ENCODE measurements around the gene WDR70.
"Not testable (repeated sequence)": the region's sequence is repeated elsewhere in the genome, so short reads cannot be mapped to it uniquely, and the experiment has no call there.

Gene WDR70

DNA sequence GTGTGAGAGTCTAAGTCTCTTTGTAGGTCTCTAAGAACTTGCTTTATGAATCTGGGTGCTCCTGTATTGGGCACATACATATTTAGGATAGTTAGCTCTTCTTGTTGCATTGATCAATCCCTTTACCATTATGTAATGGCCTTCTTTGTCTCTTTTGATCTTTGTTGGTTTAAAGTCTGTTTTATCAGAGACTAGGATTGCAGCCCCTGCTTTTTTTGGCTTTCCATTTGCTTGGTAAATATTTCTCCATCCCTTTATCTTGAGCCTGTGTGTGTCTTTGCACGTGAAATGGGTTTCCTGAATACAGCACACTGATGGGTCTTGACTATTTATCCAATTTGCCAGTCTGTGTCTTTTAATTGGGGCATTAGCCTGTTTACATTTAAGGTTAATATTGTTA, 275.4 kb downstream of the WDR70 start:
- DNase-seq, result not testable (repeated sequence)

DNA sequence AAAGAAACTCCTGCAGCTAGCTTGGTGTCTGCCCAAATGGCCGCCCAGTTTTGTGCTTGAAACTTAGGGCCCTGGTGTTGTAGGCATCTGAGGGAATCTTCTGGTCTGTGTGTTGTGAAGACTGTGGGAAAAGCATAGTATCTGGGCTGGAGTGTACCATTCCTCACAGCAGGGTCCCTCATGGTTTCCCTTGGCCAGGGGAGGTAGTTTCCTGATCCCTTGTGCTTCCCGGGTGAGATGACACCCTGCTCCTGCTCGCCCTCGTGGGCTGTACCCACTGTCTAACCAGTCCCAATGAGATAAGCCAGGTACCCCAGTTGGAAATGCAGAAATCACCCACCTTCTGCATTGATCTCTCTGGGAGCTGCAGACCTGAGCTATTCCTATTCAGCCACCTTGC, 277.9 kb downstream of the WDR70 start:
- DNase-seq, result no peak

DNA sequence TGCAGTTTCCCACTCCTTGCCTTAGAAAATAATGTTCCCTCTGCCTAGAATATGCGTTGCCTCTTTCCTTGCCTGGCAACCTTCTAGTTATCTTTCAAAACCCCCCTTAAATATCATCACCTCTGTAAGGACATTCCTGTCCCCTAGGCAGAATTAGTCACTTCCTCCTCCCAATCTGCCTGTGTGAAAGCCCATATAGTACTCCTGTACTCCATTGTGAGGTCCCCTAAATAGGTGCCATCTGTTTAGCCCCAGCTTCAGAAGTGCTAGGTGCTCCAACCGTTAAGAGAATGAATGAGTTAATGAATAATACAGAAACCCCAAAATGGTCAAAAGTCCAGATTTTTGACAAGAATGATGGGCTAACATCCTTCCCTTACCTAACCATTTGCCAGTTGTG, 279.3 kb downstream of the WDR70 start:
- no peak for DNase-seq

DNA sequence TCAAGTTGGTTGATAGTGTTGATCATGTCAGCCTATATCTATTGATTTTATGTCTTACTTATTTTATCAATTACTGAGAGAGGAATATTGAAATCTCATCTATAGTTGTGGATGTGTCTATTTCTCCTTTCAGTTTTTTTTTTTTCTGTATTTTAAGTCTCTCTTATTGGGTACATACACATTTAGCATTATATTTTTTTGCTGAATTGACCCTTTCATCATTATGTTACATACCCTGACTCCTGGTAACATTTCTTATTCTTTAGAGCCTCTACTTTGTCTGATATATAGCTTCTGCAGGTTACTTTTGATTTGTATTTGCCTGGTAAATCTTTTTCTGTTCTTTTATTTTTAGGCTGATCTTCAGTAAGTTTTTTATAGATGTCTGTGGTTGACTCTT, 281.2 kb downstream of the WDR70 start:
- no peak for DNase-seq

DNA sequence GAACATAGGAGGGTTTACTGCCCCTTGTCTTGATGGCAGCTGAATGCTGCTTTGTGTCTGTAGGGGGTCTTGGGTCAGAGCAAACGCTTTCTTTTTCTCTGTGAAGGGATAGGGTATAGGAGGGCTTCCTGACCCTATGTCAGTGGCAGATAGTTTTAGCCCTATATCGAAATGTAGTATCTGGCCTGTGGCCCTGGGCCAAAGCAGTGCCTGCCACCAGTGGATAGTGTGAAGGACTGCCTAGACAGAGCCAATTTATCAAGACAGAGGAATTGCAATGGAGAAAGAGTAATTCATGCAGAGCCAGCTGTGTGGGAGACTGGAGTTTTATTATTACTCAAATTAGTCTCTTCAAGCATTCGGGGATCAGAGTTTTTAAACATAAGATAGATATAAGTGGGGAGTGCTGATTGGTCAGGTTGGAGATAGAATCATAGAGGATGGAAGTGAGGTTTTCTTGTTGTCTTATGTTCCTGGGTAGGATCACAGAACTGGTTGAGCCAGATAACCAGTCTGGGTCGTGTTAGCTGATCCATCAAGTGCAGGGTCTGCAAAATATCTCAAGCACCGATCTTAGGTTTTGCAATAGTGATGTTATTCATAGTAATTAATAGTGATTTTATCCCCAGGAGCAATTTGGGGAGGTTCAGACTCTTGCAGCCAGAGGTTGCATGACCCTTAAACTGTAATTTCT, 282.3 kb downstream of the WDR70 start:
- no peak for DNase-seq

DNA sequence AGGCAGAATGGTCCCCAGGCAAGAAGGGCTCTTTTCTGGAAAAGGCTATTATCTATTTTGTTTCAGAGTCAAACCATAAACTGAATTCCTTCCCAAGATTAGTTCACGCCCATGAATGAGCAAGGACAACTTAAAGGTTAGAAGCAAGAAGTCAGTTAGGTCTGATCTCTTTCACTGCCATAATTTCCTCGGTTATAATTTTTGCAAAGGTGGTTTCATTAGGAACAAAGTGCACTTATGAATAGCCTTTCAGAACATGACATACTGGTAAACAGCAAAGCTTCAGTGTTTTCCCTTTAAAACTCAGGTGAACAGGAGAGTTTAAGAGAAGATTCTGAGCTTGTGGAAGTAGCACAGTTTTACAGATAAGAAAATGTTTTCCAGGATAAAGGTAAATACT, 282.8 kb downstream of the WDR70 start:
- no peak for DNase-seq

DNA sequence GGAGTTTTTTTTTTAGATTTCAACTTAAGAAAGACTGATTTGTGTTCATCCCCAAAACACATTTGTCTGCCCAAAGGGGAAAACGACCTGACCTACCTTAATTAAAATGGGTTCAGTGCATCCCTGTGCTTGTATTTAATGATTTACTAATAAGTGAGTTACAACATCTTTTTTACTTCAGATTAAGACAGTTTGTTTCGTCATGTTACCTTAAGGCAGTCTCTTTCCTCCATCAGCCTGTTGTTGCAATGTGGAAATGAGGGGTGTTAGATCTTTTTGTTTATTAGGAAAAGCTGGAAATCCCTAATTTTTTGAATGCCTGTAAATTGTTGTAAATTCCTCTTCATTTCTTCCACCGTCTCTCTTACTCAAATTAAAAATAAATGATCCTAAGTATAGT, 283.2 kb downstream of the WDR70 start:
- no peak for DNase-seq

DNA sequence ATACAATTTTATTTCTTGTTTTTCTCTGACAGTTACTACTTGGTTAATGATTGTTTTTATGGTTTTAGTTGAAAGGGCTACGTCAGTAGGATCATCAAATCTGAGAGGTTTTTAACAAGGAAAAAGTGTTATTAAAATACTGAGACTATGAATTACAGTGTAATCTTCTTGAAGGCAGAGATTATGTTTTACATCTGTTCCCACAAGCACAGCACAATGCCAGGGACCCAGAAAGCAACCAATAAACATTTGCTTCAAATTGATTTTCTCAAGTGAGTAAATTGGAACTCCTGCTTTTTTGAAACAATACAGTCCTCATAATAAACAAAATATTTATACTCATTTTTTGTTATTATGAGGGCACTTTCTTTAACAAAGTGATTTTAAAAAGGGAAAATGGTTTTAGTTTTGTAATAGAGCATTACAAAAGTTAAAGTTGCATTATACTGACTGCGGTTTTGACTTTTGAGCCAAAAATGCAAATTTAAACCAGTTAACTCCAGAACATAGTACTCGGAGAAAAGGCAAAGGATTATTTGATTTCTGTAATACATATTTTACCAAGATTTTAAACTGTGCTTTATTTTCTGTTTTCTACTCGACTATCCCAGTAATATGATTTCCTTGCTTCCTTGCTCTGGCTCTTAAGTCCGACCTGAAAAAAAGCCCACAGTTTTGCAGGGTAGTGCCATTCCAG, 283.8 kb downstream of the WDR70 start:
- DNase-seq, result no peak

DNA sequence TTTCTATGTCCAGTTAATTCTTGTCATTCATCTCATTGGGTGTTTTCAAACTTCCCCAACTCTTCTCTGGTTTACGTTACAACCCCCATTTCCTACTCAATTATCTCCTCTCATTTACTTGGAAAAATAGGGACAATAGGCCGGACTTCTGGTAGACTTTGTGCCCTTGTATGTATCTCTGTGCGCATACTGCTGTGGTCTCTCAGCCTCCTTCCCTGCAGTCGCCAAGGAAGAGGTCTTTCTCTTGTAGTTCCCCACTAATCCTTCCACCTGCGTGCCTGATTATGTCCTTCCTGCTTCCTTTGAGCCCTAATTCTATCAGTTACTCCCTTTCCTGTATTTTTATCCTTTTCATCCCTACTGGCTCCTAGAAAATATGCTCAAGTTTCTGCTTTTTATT, 284.4 kb downstream of the WDR70 start:
- DNase-seq, result no peak

DNA sequence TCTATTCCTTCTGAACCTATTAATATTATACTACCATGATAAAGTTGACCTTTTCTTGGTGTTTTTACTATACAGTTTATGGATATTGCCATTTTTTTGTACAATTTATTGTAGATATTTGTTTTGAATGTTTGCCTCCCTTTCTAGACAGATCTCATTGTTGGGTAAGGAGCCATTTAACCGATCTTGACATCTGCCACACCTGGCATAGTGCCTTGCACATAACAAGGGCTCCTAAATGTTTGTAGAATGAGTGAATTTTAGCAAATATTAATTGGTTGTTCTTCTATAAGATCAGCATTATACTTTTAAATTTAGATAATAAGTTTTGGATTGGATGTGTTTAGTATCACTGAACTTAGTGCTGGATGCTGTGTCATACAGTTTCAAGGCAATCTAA, 285.4 kb downstream of the WDR70 start:
- DNase-seq, result no peak

DNA sequence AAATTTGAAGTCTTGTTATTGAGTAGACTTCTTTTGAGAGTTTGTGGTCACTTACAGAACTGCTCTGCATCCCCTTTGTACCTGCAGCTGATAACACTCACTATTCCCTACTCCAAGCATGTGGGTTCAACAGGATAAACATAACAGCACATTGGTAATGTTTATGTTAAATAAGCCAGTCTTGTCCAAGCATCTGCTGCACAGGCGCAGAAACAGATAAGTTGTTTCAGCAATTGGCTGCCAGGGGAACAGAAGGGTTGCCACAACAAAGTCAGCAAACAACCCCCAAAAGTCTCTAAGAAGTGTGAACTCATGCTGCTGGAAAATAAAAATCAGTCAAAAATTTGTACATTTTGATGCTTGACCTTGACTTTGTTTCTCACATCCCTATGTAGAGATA, 286.2 kb downstream of the WDR70 start:
- DNase-seq, result no peak

DNA sequence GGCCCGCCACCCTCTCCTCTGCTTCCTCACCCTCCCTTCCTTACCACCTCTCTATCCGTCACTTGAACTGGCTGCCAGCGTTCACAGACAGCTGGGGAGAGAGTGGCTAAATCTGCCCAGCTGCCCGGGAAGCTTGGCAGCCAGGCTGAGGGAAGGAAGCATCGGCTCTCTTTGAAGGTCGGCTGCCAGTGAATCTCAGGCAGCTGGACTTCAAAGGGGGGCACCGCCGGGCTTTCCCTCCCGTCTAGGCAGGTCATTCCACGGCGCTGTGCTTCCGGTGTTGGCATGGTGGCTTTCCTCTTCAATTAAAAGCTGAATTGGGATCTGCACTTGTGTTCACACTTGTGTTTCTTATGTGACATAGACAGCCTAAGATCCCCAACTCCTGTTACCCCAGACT, 286.8 kb downstream of the WDR70 start:
- no peak for DNase-seq

DNA sequence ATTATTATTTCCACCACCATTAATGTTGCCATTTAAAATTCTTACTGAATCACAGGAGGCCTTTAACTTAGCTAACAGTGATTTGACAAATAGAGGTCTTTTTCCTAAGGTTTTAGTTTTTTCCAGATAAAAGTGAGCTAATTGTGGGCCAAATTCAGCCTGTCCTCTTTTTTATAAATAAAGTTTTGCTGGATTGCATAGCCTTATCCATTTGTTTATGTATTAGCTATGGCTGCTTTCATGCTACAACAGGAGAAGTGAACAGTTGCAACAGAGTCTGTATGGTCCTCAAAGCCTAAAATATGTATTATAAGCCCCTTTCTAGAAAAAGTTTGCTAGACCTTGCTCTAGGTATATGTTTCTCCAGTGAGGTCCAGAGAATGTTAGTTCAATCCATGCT, 288.3 kb downstream of the WDR70 start:
- DNase-seq, result no peak

DNA sequence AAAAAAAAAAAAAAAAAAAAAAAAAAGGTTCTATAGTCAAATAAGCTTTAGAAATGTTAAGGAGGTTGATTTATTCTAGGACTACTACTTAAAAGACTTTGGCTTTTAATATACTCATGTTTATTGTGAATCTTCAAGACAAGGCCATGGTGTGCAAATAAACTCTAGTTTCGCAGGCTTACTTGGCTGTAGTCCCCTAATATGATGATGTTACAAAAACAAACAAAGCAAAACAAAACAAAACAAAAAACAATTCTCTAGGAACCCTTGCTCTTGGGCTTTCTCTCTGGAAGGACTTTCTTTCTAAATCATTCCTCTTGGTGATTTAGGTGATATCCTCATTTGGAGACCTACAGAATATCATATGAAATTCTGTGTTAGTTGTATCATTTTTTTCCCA, 288.7 kb downstream of the WDR70 start:
- no peak for DNase-seq

DNA sequence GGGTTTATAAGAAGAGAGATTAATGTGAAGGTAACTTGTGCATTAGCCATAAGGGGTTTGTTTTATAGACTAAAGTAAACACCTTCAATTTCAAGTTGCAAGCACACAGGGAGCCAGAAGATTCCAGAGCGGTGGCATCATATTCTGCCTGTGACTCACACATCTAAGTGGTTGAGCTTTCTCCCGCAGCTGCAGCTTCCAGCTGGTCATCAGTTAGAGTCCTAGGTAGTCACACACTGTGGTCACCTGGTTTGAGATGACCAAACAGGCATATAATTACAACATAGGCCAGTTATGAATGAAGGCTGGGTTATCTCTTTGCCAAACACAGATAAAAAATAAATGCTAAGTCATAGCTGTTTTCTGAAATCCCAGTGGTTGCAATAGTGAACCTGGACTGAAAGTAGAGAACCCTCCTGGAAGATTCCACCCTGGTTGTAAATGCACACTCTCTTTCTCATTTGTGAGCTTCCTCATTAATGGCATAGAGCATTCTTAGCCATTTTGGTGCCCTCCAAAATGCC, 289.5 kb downstream of the WDR70 start:
- no peak for DNase-seq

DNA sequence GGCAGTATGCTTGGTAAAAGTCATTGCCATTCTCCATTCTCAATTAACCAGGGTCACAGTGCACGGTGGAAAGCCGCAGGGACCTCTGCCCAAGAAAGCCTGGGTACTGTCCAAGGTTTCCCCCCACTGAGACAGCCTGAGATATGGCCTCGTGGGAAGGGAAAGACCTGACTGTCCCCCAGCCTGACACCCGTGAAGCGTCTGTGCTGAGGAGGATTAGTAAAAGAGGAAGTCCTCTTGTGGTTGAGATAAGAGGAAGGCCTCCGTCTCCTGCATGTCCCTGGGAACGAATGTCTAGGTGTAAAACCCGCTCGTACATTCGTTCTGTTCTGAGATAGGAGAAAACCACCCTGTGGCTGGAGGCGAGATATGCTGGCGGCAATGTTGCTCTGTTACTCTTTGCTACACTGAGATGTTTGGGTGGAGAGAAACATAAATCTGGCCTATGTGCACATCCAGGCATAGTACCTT, 293.0 kb downstream of the WDR70 start:
- peak; percentile 80 for DNase-seq

DNA sequence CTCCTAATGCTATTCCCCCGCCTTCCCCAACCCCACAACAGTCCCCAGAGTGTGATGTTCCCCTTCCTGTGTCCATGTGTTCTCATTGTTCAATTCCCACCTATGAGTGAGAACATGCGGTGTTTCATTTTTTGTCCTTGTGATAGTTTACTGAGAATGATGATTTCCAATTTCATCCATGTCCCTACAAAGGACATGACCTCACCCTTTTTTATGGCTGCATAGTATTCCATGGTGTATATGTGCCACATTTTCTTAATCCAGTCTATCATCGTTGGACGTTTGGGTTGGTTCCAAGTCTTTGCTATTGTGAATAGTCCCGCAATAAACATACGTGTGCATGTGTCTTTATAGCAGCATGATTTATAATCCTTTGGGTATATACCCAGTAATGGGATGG, 295.2 kb downstream of the WDR70 start:
- DNase-seq, result not testable (repeated sequence)

DNA sequence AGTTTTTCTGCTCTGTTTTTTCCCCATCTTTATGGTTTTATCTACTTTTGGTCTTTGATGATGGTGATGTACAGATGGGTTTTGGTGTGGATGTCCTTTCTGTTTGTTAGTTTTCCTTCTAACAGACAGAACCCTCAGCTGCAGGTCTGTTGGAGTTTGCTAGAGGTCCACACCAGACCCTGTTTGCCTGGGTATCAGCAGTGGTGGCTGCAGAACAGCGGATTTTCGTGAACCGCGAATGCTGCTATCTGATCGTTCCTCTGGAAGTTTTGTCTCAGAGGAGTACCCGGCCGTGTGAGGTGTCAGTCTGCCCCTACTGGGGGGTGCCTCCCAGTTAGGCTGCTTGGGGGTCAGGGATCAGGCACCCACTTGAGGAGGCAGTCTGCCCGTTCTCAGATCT, 300.2 kb downstream of the WDR70 start:
- not testable (repeated sequence) for DNase-seq

DNA sequence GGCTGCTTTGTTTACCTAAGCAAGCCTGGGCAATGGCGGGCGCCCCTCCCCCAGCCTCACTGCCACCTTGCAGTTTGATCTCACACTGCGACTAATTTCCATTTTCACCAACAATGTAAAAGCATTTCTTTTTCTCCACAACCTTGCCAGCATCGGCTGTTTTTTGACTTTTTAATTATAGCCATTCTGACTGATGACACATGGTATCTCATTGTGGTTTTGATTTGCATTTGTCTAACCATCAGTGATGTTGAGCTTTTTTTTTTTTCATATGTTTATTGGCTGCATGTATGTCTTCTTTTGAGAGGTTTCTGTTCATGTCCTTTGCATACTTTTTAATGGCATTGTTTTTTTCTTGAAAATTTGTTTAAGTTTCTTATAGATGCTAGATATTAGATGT, 300.8 kb downstream of the WDR70 start:
- not testable (repeated sequence) for DNase-seq

DNA sequence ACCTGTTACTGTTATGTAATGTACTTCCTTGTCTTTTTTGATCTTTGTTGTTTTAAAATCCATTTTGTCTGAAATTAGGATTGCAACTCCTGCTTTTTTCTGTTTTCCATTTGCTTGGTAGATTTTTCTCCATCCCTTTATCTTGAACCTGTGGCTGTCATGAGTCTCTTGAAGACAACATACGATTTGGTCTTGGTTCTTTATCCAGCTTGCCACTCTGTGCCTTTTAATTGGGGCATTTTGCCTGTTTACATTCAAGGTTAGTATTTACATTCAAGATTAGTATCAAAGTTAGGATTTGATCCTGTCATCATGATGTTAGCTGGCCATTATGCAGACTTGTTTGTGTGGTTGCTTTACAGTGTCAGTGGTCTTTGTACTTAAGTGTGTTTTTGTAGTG, 304.0 kb downstream of the WDR70 start:
- DNase-seq, result no peak

DNA sequence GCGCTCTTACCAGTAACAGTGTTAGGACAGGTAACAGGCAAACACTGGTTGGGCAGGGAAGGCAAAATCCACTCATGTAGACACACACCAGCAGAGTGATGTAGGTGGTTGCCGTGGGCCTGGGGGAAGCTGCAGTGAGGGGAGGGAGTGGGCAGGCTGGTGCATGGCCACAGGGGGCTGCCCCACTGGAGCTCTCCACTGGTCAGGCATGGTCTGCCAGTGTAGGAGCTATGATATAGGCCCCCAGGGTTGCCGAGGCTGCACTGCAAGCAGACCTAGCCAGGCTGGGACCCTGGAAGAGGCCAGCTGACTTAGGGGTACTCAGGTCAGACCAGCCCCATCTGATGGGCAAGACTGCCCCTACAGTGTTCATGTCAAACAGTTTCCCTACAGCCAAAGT, 306.1 kb downstream of the WDR70 start:
- DNase-seq, result no peak

DNA sequence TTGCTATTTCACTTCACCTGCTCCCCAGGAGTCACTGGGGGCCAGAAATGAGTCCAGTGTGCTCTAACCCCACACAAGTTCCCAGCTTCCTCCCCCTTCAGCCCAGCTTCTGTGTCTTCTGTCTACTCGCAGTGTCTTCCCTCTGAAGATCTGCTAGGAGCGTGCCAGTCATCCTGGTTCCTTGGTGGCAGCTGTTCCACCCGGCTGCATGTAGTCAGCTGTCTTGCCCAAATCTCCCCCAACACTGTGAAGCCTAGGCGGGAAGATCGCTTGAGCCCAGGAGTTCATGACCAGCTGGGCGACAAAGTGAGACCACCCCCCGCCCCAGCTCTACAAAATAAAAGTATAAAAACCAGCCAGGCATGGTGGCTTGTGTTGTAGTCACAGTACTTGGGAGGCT, 306.7 kb downstream of the WDR70 start:
- no peak for DNase-seq

DNA sequence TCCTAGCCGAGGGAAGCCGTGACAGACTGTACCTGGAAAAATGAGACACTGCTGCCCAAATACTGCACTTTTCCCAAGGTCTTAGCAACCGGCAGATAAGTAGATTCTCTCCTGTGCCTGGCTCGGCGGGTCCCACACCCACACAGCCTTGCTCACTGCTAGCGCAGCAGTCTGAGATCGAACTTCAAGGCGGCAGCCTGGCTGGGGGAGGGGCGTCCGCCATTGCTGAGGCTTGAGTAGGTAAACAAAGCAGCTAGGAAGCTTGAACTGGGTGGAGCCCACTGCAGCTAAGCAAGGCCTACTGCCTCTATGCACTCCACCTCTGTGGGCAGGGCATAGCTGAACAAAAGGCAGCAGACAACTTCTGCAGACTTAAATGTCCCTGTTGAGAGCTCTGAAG, 309.8 kb downstream of the WDR70 start:
- DNase-seq, result not testable (repeated sequence)

DNA sequence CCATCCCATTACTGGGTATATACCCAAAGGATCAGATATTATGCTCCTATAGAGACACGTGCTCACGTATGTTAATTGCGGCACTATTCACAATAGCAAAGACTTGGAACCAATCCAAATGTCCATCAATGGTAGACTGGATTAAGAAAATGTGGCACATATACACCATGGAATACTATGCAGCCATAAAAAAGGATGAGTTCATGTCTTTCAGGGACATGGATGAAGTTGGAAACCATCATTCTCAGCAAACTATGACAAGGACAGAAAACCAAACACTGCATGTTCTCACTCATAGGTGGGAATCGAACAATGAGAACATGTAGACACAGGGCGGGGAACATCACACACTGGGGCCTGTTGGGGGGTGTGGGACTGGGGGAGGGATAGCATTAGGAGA, 315.2 kb downstream of the WDR70 start:
- not testable (repeated sequence) for DNase-seq

DNA sequence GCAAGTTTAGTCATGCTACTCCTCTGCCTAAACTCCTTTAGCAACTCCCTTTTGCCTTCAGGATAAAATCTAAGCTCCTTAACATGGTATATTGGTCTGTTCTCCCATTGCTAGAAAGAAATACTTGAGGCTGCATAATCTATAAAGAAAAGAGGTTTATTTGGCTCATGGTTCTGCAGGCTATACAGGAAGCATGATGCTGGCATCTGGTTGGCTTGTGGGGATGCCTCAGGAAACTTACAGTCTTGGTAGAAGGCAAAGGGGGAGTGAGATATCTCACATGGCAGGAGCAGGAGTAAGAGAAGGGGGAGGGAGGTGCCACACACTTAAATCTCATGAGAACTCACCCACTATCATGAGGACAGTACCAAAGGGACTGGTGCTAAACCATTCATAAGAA, 315.7 kb downstream of the WDR70 start:
- no peak for DNase-seq

Data from GDM1 (cell line).